Activated naive CD8-positive, alpha-beta T cell treated with anti-CD3 and anti-CD28 coated beads, Interleukin-2, amount 50 U/mL, for 24 hours (primary cell): ENCODE data around the gene MVB12A.
A peak's percentile ranks its signal among the peaks of the same experiment; 100 is the strongest.

Source experiments
- ATAC-seq: fragments of 150-1000 bp; cut with Tn5 transposase; one replicate; pipeline ENCODE4 v1.10.0; 2021
- DNase-seq: peaks from one replicate; pipeline ENCODE4 v3.0.0; 2021
- H3K27ac Mint-ChIP-seq: one replicate; pipeline ENCODE4 v1.8.0; 2021; ENCODE audit warnings: mild to moderate bottlenecking, mixed read lengths
- H3K27me3 Mint-ChIP-seq: one replicate; pipeline ENCODE4 v1.8.0; 2021; ENCODE audit warnings: mixed read lengths
- H3K36me3 Mint-ChIP-seq: one replicate; pipeline ENCODE4 v1.8.0; 2021; ENCODE audit warnings: low read depth, mixed read lengths
- H3K4me1 Mint-ChIP-seq: one replicate; pipeline ENCODE4 v1.8.0; 2021; ENCODE audit warnings: mixed read lengths
- H3K4me3 Mint-ChIP-seq: one replicate; pipeline ENCODE4 v1.8.0; 2021; ENCODE audit warnings: mild to moderate bottlenecking, moderate library complexity, mixed read lengths
- H3K9me3 Mint-ChIP-seq: one replicate; pipeline ENCODE4 v1.8.0; 2021; ENCODE audit warnings: mixed read lengths

MVB12A gene

DNA sequence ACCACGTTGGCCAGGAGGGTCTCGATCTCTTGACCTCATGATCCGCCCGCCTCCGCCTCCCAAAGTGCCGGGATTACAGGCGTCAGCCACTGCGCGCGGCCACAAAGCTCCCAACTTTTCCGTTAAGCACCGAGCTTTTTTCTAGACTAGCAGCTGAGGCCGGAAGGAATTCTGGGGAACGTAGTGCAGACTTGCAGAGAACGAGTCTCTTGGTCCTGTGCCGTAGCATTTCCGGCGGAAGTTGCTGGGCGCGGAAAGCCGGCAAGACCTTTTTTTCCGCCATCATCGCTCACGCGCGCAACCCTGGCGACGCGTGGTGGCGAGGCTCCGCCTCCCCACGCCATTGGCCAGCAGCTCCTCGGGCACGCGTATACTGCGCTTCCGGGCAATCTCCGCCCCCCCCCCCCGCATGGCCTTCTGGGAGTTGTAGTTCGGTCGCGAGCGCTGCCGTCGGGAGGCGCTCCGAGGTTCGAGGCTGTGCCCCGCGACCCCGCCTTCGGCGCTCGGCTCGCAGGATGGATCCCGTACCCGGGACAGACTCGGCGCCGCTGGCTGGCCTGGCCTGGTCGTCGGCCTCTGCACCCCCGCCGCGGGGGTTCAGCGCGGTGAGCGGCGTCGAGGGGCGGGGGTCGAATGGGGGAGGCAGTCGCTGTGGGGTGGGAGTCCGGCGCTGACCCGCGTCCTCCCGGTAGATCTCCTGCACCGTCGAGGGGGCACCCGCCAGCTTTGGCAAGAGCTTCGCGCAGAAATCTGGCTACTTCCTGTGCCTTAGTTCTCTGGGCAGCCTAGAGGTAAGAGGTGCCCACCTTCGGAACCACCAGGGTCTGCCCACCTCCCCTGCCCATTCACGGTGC lies at the start of gene MVB12A:
Gene MVB12A (plus strand): TSS at position 427 of the 854 bp plus-strand sequence. CDS start 89 bp downstream, at position 516.
- peaks cover 2% of the 10 kb centered on the region for H3K36me3 Mint-ChIP-seq

GRCh38 chr19:17376935-17377600 lies 42.8 kb upstream of the MVB12A start, which contains the start of gene PLVAP:
TSS of gene PLVAP (minus strand) at chr19:17377342. CDS start at chr19:17377288, 54 bp downstream.
- ATAC-seq (no peak), DNase-seq (no peak)
- H3K36me3 Mint-ChIP-seq = peaks cover 2% of the 10 kb centered on the region
- H3K27ac Mint-ChIP-seq = no peak within 1 kb of the TSS
- no peak within 1 kb of the TSS for H3K4me3 Mint-ChIP-seq
- H3K27me3 Mint-ChIP-seq = peaks cover 6% of the 10 kb centered on the region
- no peaks in the 10 kb centered on the region for H3K9me3 Mint-ChIP-seq
- H3K4me1 Mint-ChIP-seq = peaks cover 2% of the 10 kb centered on the region

More for the DNA sequence above, at the start of gene MVB12A:
- peak within 1 kb of the TSS; percentile 91 for H3K27ac Mint-ChIP-seq
- no peaks in the 10 kb centered on the region for H3K9me3 Mint-ChIP-seq
- peaks cover 16% of the 10 kb centered on the region for H3K4me1 Mint-ChIP-seq
- peak; percentile 96 for DNase-seq
- peak within 1 kb of the TSS; percentile 88 for H3K4me3 Mint-ChIP-seq
- peak; percentile 96 for ATAC-seq
- no peaks in the 10 kb centered on the region for H3K27me3 Mint-ChIP-seq

- H3K27ac Mint-ChIP-seq = no peak overlapping the region
- DNase-seq (no peak), ATAC-seq (no peak)
- peaks cover 12% of the 10 kb centered on the region for H3K4me1 Mint-ChIP-seq
- H3K4me3 Mint-ChIP-seq = no peak overlapping the region
- no peaks in the 10 kb centered on the region for H3K9me3 Mint-ChIP-seq
- H3K36me3 Mint-ChIP-seq = peaks cover 2% of the 10 kb centered on the region
- H3K27me3 Mint-ChIP-seq = peaks cover 6% of the 10 kb centered on the region
Measured at GRCh38 chr19:17378271-17378670, 41.6 kb upstream of the MVB12A start.

DNA sequence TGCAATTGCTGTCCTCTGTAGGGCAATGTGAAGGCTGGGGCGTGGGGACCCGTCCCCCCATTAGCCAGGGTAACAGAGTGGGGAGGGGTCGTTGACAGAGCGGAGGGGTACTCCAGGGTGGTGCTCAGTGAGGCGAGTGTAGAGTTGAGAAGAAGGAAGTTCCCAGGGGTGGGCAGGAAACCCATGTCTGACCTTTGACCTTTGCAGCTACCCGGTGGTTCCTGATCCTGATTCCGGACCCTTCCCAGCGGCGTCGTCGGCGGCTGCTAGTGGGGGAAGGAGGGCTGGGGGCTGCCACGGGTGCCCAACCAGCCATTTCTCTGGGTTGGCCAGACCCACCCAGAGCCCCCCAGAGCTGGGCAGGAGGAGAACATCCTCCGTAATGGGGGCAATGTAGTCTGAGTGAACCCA lies 40.6 kb upstream of the MVB12A start:
- Mint-ChIP-seq H3K9me3 (no peaks in the 10 kb centered on the region), H3K27me3 (peaks cover 4% of the 10 kb centered on the region), H3K36me3 (peaks cover 2% of the 10 kb centered on the region), H3K4me1 (peaks cover 13% of the 10 kb centered on the region), H3K4me3 (no peak overlapping the region), H3K27ac (no peak overlapping the region)
- ATAC-seq (no peak), DNase-seq (no peak)

GRCh38 chr19:17380426-17381138 lies 39.3 kb upstream of the MVB12A start:
- Mint-ChIP-seq H3K4me3 (no peak overlapping the region), H3K27me3 (peaks cover 4% of the 10 kb centered on the region), H3K27ac (no peak overlapping the region), H3K4me1 (peaks cover 13% of the 10 kb centered on the region), H3K36me3 (peaks cover 2% of the 10 kb centered on the region), H3K9me3 (no peaks in the 10 kb centered on the region)
- ATAC-seq (no peak), DNase-seq (no peak)

- Mint-ChIP-seq H3K36me3 (no peaks in the 10 kb centered on the region), H3K9me3 (no peaks in the 10 kb centered on the region), H3K4me1 (peaks cover 16% of the 10 kb centered on the region), H3K27ac (no peak overlapping the region), H3K4me3 (no peak overlapping the region), H3K27me3 (peaks cover 3% of the 10 kb centered on the region)
- ATAC-seq = peak; percentile 23
- DNase-seq = peak; percentile 75
Measured at GRCh38 chr19:17385878-17386611, 33.8 kb upstream of the MVB12A start.

GRCh38 chr19:17389288-17389687 lies 30.6 kb upstream of the MVB12A start:
- ATAC-seq (no peak), DNase-seq (no peak)
- Mint-ChIP-seq H3K27ac (no peak overlapping the region), H3K9me3 (no peaks in the 10 kb centered on the region), H3K4me1 (peaks cover 18% of the 10 kb centered on the region), H3K36me3 (no peaks in the 10 kb centered on the region), H3K4me3 (no peak overlapping the region), H3K27me3 (peaks cover 3% of the 10 kb centered on the region)

DNA sequence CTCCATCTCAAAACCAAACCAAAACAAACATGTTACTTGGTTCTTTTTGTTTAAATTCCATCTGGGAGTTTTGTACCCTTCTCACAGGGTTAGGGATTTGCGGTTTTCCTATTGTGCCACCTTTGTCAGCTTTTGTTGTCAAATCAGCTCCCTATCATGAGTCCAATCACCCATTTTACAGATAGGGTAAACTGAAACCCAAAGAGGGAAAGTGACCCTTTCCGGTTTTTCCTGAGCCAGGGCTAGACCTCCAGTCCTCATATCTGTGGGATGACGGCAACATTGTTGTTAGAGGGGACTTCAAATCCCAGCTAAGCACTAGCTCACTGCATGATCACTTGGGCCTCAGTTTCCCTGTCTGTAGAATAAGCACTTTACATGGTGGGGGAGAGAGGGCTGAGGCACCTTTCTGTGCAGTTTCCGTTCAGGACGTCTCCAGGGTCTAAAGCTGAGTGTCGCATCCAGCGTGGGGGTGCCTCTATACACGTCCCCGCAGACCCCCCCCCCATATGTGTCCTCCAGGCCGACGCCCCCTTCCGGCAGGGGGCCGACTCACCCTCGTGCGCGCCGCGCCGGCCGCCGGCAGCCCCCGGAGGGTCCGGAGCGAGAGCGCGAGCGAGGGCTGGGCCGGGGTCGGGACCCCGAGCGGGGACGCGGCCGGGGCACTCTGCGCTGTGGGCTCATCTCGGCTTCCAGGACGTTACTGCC lies 29.7 kb upstream of the MVB12A start:
- Mint-ChIP-seq H3K27ac (no peak overlapping the region), H3K36me3 (no peaks in the 10 kb centered on the region), H3K9me3 (no peaks in the 10 kb centered on the region), H3K4me3 (peak overlapping the region; percentile 81), H3K27me3 (peaks cover 3% of the 10 kb centered on the region), H3K4me1 (peaks cover 24% of the 10 kb centered on the region)
- no peak for DNase-seq
- ATAC-seq = no peak

- H3K27ac Mint-ChIP-seq = peak overlapping the region; percentile 56
- H3K4me3 Mint-ChIP-seq = peak overlapping the region; percentile 81
- ATAC-seq (peak; percentile 97), DNase-seq (peak; percentile 95)
- no peaks in the 10 kb centered on the region for H3K9me3 Mint-ChIP-seq
- peaks cover 27% of the 10 kb centered on the region for H3K4me1 Mint-ChIP-seq
- no peaks in the 10 kb centered on the region for H3K36me3 Mint-ChIP-seq
- peaks cover 3% of the 10 kb centered on the region for H3K27me3 Mint-ChIP-seq
Measured at GRCh38 chr19:17390665-17391370, 29.0 kb upstream of the MVB12A start.

- DNase-seq (no peak), ATAC-seq (no peak)
- Mint-ChIP-seq H3K4me1 (peaks cover 27% of the 10 kb centered on the region), H3K4me3 (peak overlapping the region; percentile 81), H3K27ac (no peak overlapping the region), H3K27me3 (peaks cover 3% of the 10 kb centered on the region), H3K36me3 (no peaks in the 10 kb centered on the region), H3K9me3 (no peaks in the 10 kb centered on the region)
Measured at GRCh38 chr19:17391371-17392151, 28.3 kb upstream of the MVB12A start.

DNA sequence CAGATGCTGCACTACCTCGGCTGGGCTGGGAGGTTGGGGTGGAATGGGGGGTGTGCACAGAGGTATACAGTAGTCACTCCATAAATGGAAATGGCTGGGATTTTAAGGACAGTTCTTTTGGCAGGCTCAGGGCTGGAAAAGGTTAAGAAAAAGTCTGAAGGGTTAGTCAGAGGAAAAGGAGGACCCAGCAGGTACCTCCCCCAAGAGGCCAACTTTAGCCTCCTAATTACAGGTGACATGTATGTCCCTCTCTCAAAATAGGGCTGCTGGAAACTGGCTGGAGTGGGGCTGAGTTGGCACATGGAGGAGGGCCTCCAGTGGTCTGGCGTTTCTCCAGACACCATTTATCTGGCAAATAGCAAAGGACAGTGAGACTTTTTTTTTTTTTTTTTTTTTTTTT lies 26.8 kb upstream of the MVB12A start:
- Mint-ChIP-seq H3K27me3 (peaks cover 3% of the 10 kb centered on the region), H3K36me3 (peaks cover 2% of the 10 kb centered on the region), H3K9me3 (no peaks in the 10 kb centered on the region), H3K4me3 (no peak overlapping the region), H3K4me1 (peaks cover 27% of the 10 kb centered on the region), H3K27ac (no peak overlapping the region)
- ATAC-seq (no peak), DNase-seq (no peak)

DNA sequence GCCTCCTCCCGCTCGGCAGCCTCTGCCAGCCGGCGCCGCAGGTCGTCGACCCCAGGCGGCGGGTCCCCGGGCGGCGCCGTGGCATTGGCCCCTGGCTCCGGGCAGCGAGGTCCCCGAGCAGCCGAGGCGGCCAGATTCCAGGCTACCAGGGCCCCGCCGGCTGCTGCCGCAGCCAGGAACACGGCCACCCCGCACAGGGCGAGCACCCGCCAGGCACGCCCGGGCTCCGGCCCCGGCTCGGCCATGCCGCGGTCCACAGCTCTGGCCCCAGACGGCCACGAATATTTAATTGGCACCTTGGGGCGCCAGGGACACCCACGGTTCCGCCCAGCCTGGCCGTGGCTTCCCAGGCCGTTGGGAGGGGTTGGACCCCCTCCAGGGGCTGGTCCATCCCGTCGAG lies 25.9 kb upstream of the MVB12A start, which contains the start of gene CCDC194:
Gene CCDC194 (minus strand): TSS at position 283 of the 400 bp plus-strand sequence. CDS start 38 bp downstream, at position 245.
- Mint-ChIP-seq H3K27me3 (peaks cover 3% of the 10 kb centered on the region), H3K27ac (peak within 1 kb of the TSS; percentile 46), H3K9me3 (no peaks in the 10 kb centered on the region), H3K4me3 (peak within 1 kb of the TSS; percentile 34), H3K36me3 (peaks cover 2% of the 10 kb centered on the region), H3K4me1 (peaks cover 27% of the 10 kb centered on the region)
- no peak for DNase-seq
- no peak for ATAC-seq
